HG02852 (cell line): Measurements from ENCODE around the gene AK4.

Experiments used
- ATAC-seq: cut with Tn5 transposase; IDR thresholded peaks from one replicate; pipeline ENCODE4 v1.9.1; 2021; ENCODE audit warnings: mild to moderate bottlenecking, moderate library complexity; ENCODE audit not compliant: unreplicated experiment

The AK4 gene

GRCh38 chr1:65269612-65270011 lies 121.6 kb downstream of the AK4 start:
- ATAC-seq: no peak

GRCh38 chr1:65276197-65276939 lies 128.4 kb downstream of the AK4 start:
- no peak for ATAC-seq

GRCh38 chr1:65277605-65278347 lies 129.8 kb downstream of the AK4 start:
- no peak for ATAC-seq

GRCh38 chr1:65278376-65279069 lies 130.5 kb downstream of the AK4 start:
- ATAC-seq: no peak

- no peak for ATAC-seq
These were observed 131.2 kb downstream of the AK4 start for GRCh38 chr1:65279070-65279779.
